Nucleus accumbens (tissue), 56 donors: ENCODE measurements around the gene CFAP100.

Source experiments
- DNase-seq, 56 donors: peaks; one replicate each; lab custom pipeline; 2025; lab: John Stamatoyannopoulos, UW

Gene CFAP100

GRCh38 chr3:126394179-126394976 is at the start of gene CFAP100:
Gene CFAP100, plus strand, starts transcription at chr3:126394909. Its CDS starts 1,092 bp downstream, at chr3:126396001.
- DNase-seq = peak in 44 of 56 donors; percentile 7 to 77 (median 40)

GRCh38 chr3:126345231-126345630 is 49.5 kb upstream of the CFAP100 start:
- DNase-seq = no peak

- DNase-seq = no peak
Measured at GRCh38 chr3:126345641-126346460, 48.9 kb upstream of the CFAP100 start.

DNA sequence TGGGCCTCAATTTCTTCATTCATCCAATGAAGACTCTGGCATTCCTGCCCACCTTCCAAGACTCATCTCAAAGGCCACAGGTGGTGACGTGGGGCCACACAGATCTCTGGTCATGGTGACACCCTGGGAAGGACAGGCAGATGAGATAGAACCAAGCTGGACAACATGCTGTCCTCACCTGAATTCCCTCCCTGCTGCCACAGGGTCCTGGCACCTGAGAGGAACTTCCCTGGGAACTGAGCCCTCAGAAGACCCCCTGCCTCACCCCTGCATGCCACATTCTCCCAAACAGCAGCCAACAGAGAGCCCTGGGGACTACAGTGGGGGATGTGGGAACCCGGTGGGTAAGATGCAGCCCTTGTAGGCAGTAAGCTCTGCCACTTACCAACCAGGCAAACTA is 48.2 kb upstream of the CFAP100 start:
- no peak for DNase-seq

DNA sequence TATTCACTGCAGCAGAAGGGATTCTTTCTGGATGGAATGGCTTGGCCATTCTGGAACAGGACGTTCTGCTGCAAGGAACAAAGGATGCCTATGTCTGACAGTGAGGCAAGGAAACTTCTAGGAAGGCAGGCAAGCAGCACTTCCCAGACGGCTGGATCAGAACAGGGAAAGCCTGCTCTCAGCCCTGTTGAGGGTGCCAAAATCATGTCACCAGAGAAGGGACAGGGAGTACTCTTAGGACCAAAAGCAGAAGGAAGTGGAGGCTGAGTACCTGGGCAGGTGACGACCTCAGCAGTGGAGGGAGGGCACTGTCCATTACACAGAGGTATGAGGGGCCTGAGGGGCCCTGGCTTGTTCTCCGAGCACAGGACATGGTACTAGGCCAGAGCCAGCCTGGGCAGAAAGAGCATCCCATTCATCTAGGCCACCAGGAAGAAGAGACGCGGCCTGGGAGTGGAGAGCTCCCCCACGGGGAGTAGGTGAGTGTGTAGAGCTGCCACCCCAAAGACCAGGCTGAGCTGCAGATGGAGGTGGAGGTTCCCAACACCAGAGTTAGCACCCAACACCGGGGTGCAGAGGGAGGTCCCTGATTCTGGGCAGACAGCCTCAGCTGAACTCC is 47.1 kb upstream of the CFAP100 start:
- peak in 2 of 56 donors; percentile 22 to 34 for DNase-seq

GRCh38 chr3:126348308-126348920 is 46.3 kb upstream of the CFAP100 start:
- DNase-seq = no peak

GRCh38 chr3:126349071-126349470 is 45.6 kb upstream of the CFAP100 start:
- DNase-seq = no peak

- no peak for DNase-seq
Measured at GRCh38 chr3:126349611-126350501, 44.9 kb upstream of the CFAP100 start.

- no peak for DNase-seq
Measured at GRCh38 chr3:126350502-126351085, 44.1 kb upstream of the CFAP100 start.

GRCh38 chr3:126351086-126351770 is 43.5 kb upstream of the CFAP100 start:
- DNase-seq = no peak

DNA sequence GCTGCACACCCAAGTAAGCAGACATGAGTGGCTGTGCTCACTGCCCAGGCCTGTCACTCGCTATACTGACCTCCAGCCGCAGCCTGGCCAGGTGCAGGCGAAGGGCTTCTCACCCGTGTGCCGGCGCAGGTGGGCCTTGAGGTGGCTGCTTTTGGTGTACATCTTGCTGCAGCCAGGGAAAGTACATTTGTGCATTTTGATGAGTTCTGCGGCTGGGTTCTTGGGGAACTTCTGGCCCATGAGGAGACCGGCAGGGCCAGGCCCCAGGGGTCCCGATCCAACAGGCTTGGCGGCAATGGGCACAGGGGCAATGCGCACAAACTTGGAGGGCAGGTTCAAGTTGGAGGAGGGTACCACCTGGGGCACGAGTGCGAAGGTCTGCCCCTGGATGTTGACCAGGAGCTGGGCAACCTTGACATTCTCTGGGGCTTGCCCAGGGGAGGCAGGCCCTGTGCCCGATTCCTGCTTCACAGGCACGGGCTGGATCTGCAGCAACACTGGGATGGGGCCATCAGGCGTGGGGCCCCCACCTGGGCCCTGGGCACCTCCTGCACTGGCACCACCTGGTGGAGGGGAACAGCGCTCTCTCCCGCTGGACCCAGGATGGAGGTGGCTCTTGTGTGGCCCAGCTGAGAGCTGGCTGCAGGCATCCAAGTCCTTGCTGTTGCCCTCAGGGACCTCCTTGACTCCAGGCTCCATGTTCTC is 42.8 kb upstream of the CFAP100 start:
- no peak for DNase-seq

DNA sequence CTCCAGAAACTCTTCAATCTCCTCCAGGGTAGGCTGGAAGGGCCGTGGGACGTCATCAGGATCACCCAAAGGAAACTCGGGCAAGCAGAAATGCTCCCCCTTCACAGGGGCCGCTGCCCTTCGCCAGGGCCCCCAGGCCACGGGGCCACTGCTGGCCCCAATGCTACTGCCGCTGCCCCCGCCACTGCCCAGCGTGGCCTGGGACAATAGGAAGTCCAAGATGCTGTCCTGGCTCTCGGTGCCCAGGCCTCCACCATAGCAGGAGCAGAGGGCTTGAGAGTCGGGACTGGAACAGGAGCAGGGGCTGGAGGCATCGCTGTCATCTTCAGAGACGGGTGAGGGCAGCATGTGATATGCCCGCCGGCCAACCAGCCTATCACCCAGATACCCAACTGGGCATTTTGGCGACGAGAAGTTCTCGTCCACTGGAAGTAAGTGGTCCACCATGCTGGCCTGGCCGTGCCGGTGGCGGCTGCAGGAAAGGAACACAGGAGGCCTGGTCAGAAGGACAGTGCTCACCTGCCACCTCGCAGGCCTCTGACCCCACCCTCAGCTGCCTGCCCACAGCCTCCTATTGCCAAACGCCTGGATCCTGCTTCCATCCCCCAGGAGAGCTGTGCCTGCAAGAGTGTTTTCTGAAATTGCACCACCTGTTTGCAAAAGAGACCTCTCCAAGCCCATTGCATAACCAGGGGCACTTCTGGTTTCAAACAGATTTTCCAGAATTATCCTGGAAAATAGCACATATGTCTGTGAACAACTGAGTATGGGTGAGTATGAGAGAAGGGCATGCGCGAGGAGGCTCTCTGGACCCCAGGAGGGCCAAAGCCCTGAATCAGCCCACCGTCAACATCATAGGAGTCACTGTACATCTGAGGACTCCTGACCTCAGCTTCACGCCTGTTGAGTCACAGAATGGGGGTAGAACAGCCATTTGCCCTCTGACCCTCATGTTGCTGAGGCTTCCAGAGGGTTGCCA is 41.9 kb upstream of the CFAP100 start:
- DNase-seq = no peak

GRCh38 chr3:126353694-126354321 is 40.9 kb upstream of the CFAP100 start:
- DNase-seq = no peak

DNA sequence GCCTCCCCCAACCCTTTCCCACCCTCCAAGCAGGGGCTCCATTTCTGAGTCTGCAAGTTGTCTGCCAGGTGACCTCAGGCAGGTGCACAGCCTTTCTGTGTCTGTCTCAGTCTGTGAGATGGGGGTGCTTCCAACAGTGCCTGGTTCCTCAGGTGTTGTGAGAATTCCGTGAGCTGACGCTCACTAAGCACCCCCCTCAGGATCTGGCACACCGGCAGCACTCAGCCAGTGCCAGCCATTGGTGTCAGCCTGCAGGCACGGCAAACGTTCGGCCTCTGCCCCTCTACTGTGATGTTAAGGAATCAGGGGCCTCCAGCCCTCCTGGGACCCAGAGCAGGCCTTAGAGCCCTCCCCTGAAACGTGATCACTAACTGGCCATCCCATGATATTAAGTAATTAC is 39.9 kb upstream of the CFAP100 start:
- DNase-seq = no peak

DNA sequence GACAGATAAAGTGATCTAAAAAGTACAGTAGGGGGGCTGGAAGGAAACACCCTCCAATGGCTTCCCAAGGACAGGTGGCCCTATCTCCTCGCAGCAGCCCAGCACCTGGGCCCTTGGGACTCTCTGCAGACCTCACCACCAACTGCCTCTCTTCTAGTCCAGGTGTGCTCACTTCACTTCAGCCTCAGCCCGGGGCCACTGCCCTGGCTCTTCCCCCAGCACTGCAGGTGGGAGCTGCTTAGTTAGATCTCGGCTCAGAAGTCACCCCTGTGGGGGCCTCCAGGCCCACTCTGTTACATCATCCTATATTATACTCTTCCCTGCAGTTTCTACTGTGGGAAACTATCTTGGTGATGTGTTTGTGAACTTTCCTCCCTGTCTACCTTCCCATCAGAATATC is 39.5 kb upstream of the CFAP100 start:
- DNase-seq = no peak

DNA sequence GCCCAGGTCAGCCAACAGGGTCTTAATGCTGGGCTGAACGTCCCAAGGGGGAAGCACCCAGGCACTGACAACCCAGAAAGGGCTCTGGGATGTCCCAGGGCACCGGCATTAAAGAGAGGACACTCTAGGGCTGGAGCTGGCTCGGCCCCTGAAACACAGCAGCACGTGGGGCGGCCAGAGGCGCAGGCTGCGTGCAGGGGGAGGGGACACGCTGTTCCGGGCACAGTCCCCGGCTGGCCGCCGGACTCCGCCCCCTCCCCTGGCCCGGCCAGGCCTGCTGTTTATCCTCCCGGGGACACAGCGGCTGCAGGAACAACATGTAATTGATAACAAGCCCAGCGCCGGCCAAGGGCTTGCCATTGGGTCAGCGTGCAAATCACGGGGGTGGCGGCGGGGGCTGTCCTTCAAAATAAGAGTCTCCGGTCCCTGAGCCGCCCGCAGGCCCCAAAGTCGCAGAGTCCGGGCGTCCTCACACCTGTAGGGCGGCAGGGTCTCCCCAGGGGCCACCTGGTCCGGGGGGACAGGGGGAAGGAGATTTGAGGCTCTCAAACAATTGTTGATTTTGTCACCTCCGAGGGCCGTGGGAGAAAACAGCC is 38.8 kb upstream of the CFAP100 start:
- peak; percentile 56 to 99 (median 94) for DNase-seq
